Neural progenitor cell (in vitro differentiated cells): ENCODE measurements around the gene GON4L. TPM values are rescaled to one million over a fixed set of nuclear protein-coding genes. Genes with fewer than 3 reads are reported as not detected.

Source experiments
- DNase-seq: peaks from one replicate; pipeline ENCODE4 v3.0.0-alpha.2; 2016; ENCODE audit warnings: low spot score
- H2AFZ ChIP-seq: fragments of 200-600 bp; sonication (generic); replicated peaks from 2 replicates; pipeline ENCODE4 v1.6.1; 2016; ENCODE audit warnings: antibody characterized with exemption
- H3F3A ChIP-seq: fragments of 200-600 bp; sonication (generic); 2 replicates; pipeline ENCODE4 v1.6.1; 2016; ENCODE audit warnings: antibody characterized with exemption, low read depth
- H3K27ac ChIP-seq: fragments of 200-600 bp; sonication (generic); 2 replicates; pipeline ENCODE4 v1.5.1; 2016; ENCODE audit warnings: mild to moderate bottlenecking
- H3K27me3 ChIP-seq: fragments of 200-600 bp; sonication (generic); 2 replicates; pipeline ENCODE4 v1.6.1; 2016; ENCODE audit warnings: mild to moderate bottlenecking, moderate library complexity
- H3K36me3 ChIP-seq: fragments of 200-600 bp; sonication (generic); 2 replicates; pipeline ENCODE4 v1.5.1; 2016
- H3K4me1 ChIP-seq: fragments of 200-600 bp; sonication (generic); 2 replicates; pipeline ENCODE4 v1.6.1; 2016; ENCODE audit warnings: mixed run types
- H3K4me2 ChIP-seq: fragments of 200-600 bp; sonication (generic); 2 replicates; pipeline ENCODE4 v1.6.1; 2016
- H3K4me3 ChIP-seq: fragments of 200-600 bp; sonication (generic); 2 replicates; pipeline ENCODE4 v1.5.1; 2016
- H3K79me2 ChIP-seq: fragments of 200-600 bp; sonication (generic); 2 replicates; pipeline ENCODE4 v1.6.1; 2016; ENCODE audit warnings: low read depth
- H3K9ac ChIP-seq: fragments of 200-600 bp; sonication (generic); 2 replicates; pipeline ENCODE4 v1.6.1; 2016
- H3K9me3 ChIP-seq: fragments of 200-600 bp; sonication (generic); 2 replicates; pipeline ENCODE4 v1.5.1; 2016; ENCODE audit warnings: low read depth
- H4K20me1 ChIP-seq: fragments of 200-600 bp; sonication (generic); 2 replicates; pipeline ENCODE4 v1.6.1; 2016; ENCODE audit warnings: low read depth
- H3K27ac Mint-ChIP-seq: 3 replicates; pipeline ENCODE4 v1.8.0; 2021; ENCODE audit warnings: mixed read lengths
- H3K27me3 Mint-ChIP-seq: 2 replicates; pipeline ENCODE4 v1.8.0; 2022; ENCODE audit warnings: low read depth, mild to moderate bottlenecking, inconsistent platforms, moderate library complexity, mixed read lengths; ENCODE audit not compliant: insufficient read depth
- H3K36me3 Mint-ChIP-seq: 3 replicates; pipeline ENCODE4 v1.8.0; 2021; ENCODE audit warnings: mixed read lengths
- H3K4me1 Mint-ChIP-seq: 3 replicates; pipeline ENCODE4 v1.8.0; 2021; ENCODE audit warnings: mixed read lengths
- H3K4me3 Mint-ChIP-seq: 3 replicates; pipeline ENCODE4 v1.8.0; 2021; ENCODE audit warnings: mild to moderate bottlenecking, moderate library complexity, mixed read lengths
- H3K9me3 Mint-ChIP-seq: 3 replicates; pipeline ENCODE4 v1.8.0; 2020; ENCODE audit warnings: mixed read lengths
- CTCF ChIP-seq: fragments of 200-600 bp; sonication (generic); IDR thresholded peaks from 2 replicates; pipeline ENCODE4 v1.5.1; 2017; ENCODE audit warnings: antibody characterized with exemption, mild to moderate bottlenecking
- EZH2 ChIP-seq: fragments of 200-600 bp; sonication (generic); IDR thresholded peaks from 2 replicates; pipeline ENCODE4 v1.6.1; 2017; ENCODE audit warnings: antibody characterized with exemption, mild to moderate bottlenecking, moderate library complexity
- EZH2phosphoT487 ChIP-seq: fragments of 200-600 bp; sonication (generic); IDR thresholded peaks from 2 replicates; pipeline ENCODE4 v1.6.1; 2017; ENCODE audit warnings: antibody characterized with exemption
- total RNA-seq: library from RNA; depleted of rRNA; stranded (reverse); fragments of >200 nt; gene quantifications from 2 replicates; pipeline ENCODE4 v1.2.3, GENCODE V29; 2015; ENCODE audit warnings: low replicate concordance

Gene GON4L
- total RNA-seq, 1 donor from 2014 or later = 31.4 TPM

GRCh38 chr1:155859234-155859829 is 2.3 kb upstream of the GON4L start, which contains the start of gene SYT11:
Gene SYT11 (plus strand): TSS chr1:155859567. CDS start chr1:155859762, 195 bp downstream.
- no peaks in the 10 kb centered on the region for H3K36me3 ChIP-seq
- H3K9me3 Mint-ChIP-seq = no peaks in the 10 kb centered on the region
- H4K20me1 ChIP-seq = no peaks in the 10 kb centered on the region
- H3K27ac Mint-ChIP-seq = peak within 1 kb of the TSS; percentile 89
- peak within 1 kb of the TSS; percentile 50 for H3K4me3 ChIP-seq
- peak; percentile 99 for DNase-seq
- H3K79me2 ChIP-seq = peaks cover 31% of the 10 kb centered on the region
- peaks cover 22% of the 10 kb centered on the region for H3F3A ChIP-seq
- H3K4me1 ChIP-seq = peaks cover 6% of the 10 kb centered on the region
- no peak within 1 kb of the TSS for H3K9ac ChIP-seq
- H3K36me3 Mint-ChIP-seq = peaks cover 8% of the 10 kb centered on the region
- H3K9me3 ChIP-seq = no peaks in the 10 kb centered on the region
- H3K27ac ChIP-seq = no peak within 1 kb of the TSS
- H3K27me3 Mint-ChIP-seq = peaks cover 3% of the 10 kb centered on the region
- peaks cover 32% of the 10 kb centered on the region for H3K27me3 ChIP-seq
- TF ChIP-seq EZH2 = no peak
- TF ChIP-seq CTCF = no peak
- no peak for TF ChIP-seq EZH2phosphoT487
- H3K4me3 Mint-ChIP-seq = peak within 1 kb of the TSS; percentile 98
- peak within 1 kb of the TSS; percentile 58 for H3K4me2 ChIP-seq
- peaks cover 35% of the 10 kb centered on the region for H3K4me1 Mint-ChIP-seq
- H2AFZ ChIP-seq = no peak within 1 kb of the TSS

GRCh38 chr1:155858800-155859233 is 1.8 kb upstream of the GON4L start:
- H2AFZ ChIP-seq = no peak overlapping the region
- DNase-seq = no peak
- TF ChIP-seq EZH2 = no peak
- no peak for TF ChIP-seq EZH2phosphoT487
- TF ChIP-seq CTCF = no peak
- H3K4me1 Mint-ChIP-seq = peaks cover 35% of the 10 kb centered on the region
- peaks cover 32% of the 10 kb centered on the region for H3K27me3 ChIP-seq
- H3F3A ChIP-seq = peaks cover 22% of the 10 kb centered on the region
- no peak overlapping the region for H3K9ac ChIP-seq
- peaks cover 36% of the 10 kb centered on the region for H3K79me2 ChIP-seq
- H3K4me3 Mint-ChIP-seq = peak overlapping the region; percentile 89
- peak overlapping the region; percentile 58 for H3K4me2 ChIP-seq
- peaks cover 3% of the 10 kb centered on the region for H3K27me3 Mint-ChIP-seq
- peaks cover 9% of the 10 kb centered on the region for H3K36me3 Mint-ChIP-seq
- no peaks in the 10 kb centered on the region for H3K36me3 ChIP-seq
- H3K27ac ChIP-seq = no peak overlapping the region
- H3K27ac Mint-ChIP-seq = peak overlapping the region; percentile 89
- no peaks in the 10 kb centered on the region for H3K9me3 Mint-ChIP-seq
- H3K4me3 ChIP-seq = peak overlapping the region; percentile 50
- no peaks in the 10 kb centered on the region for H4K20me1 ChIP-seq
- H3K9me3 ChIP-seq = no peaks in the 10 kb centered on the region
- H3K4me1 ChIP-seq = peaks cover 6% of the 10 kb centered on the region

- Histone ChIP-seq H2AFZ (peak overlapping the region; percentile 95), H3K79me2 (peaks cover 59% of the 10 kb centered on the region), H3K4me1 (peaks cover 6% of the 10 kb centered on the region), H3K9me3 (no peaks in the 10 kb centered on the region), H3K9ac (peak overlapping the region; percentile 70), H3K4me3 (peak overlapping the region; percentile 82), H3K27ac (no peak overlapping the region), H3K36me3 (no peaks in the 10 kb centered on the region), H3K4me2 (peak overlapping the region; percentile 96), H3K27me3 (peaks cover 11% of the 10 kb centered on the region), H4K20me1 (no peaks in the 10 kb centered on the region), H3F3A (peaks cover 22% of the 10 kb centered on the region)
- Mint-ChIP-seq H3K27ac (peak overlapping the region; percentile 94), H3K4me3 (peak overlapping the region; percentile 98), H3K27me3 (no peaks in the 10 kb centered on the region), H3K36me3 (peaks cover 25% of the 10 kb centered on the region), H3K4me1 (peaks cover 33% of the 10 kb centered on the region), H3K9me3 (no peaks in the 10 kb centered on the region)
- DNase-seq = no peak
- TF ChIP-seq EZH2 = no peak
- no peak for TF ChIP-seq EZH2phosphoT487
Observed at GRCh38 chr1:155856257-155856974, 598 bp downstream of the GON4L start.
